Urinary bladder (tissue), 4 donors: ENCODE results near the gene CFAP119. TPM values are rescaled to one million over a fixed set of nuclear protein-coding genes. Genes with fewer than 3 reads are reported as not detected.

ENCODE experiments used
- DNase-seq: peaks from one replicate; pipeline ENCODE4 v3.0.0-alpha.2; 2015; ENCODE audit errors: extremely low spot score
- H3K27ac ChIP-seq: one replicate; pipeline ENCODE4 v1.5.1; 2013; ENCODE audit warnings: low read depth, mild to moderate bottlenecking, moderate library complexity
- H3K36me3 ChIP-seq: one replicate; pipeline ENCODE4 v1.6.1; 2013; ENCODE audit warnings: mild to moderate bottlenecking, moderate library complexity; ENCODE audit not compliant: insufficient read depth
- H3K4me1 ChIP-seq: one replicate; pipeline ENCODE4 v1.6.1; 2013; ENCODE audit warnings: mild to moderate bottlenecking, moderate library complexity; ENCODE audit not compliant: insufficient read depth
- H3K4me3 ChIP-seq: one replicate; pipeline ENCODE4 v1.5.1; 2013; ENCODE audit warnings: low read depth, low read length
- WGBS: extraction: QIAGEN DNeasy Blood & Tissue Kit; methylation state at CpG from one replicate; pipeline ENCODE4 v1.1.7; 2013; 5-methylcytosine and 5-hydroxymethylcytosine counted together
- polyA plus RNA-seq: library from polyadenylated mRNA; stranded (reverse); fragments of 200-250 nt; gene quantifications from one replicate; pipeline ENCODE4 v1.2.3, GENCODE V29; 2013
- total RNA-seq: library from RNA; depleted of rRNA; stranded (reverse); fragments of >200 nt; gene quantifications from one replicate; pipeline ENCODE4 v1.2.3, GENCODE V29; 2014
- donor health status: healthy with polysubstance abuse.
- donor health status: healthy.

CFAP119 gene
- total and polyA plus RNA-seq, 2 donors: 1.3 to 3.1 TPM

- WGBS: under 1% methylated on average over 64 of the region's 64 CpGs
- Histone ChIP-seq H3K4me3 (peak overlapping the region; percentile 75), H3K4me1 (no peaks in the 10 kb centered on the region), H3K36me3 (no peaks in the 10 kb centered on the region), H3K27ac (no peak overlapping the region)
- DNase-seq: no peak
These were observed 385 bp downstream of the CFAP119 start for GRCh38 chr16:30761427-30761927.

DNA sequence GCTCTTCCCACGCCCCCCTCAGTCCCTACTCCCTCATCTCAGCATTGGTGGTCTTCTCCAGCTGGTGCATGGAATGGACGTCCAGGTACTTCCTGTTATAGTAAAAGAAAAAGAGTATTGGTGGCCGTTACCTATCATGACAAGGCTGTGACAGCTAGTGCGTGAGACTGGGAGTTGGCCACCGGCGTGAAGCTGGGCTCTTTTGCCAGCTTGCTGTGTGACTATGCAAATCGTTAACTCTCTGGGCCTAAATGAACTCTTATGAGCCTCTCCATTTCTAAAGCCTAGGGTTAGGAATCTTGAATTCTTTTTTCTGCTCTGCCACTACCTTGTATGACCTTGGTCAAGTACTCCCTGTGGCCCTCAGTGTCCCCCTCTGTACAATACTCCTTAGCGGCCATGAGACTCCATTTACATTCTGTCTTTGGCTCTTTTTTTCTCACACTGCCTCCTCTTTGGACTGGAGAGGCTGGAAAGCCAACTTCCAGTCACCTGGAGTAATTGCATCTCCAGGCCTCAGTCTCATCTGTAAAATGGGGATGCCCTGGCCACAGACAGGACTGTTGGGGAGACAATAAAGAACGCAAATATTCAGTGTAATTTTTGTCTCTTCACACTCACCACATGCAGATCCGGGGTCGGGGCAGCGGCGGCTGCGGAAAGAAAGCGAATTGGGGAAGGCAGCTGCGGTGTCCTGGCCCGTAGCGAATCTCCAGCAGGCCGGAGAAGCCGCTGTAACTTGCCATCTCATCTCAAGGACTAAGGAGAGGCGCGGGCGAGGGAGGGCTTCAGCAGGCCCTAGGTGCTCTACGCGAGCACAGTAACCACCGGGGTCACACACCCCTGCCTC, 1.1 kb downstream of the CFAP119 start:
- H3K4me1 ChIP-seq: no peaks in the 10 kb centered on the region
- 26% methylated on average over 26 of the region's 26 CpGs for WGBS
- no peaks in the 10 kb centered on the region for H3K36me3 ChIP-seq
- no peak overlapping the region for H3K27ac ChIP-seq
- peak overlapping the region; percentile 75 for H3K4me3 ChIP-seq
- DNase-seq: no peak

GRCh38 chr16:30760001-30760559, 1.8 kb downstream of the CFAP119 start:
- Histone ChIP-seq H3K27ac (no peak overlapping the region), H3K4me3 (no peak overlapping the region), H3K4me1 (no peaks in the 10 kb centered on the region), H3K36me3 (no peaks in the 10 kb centered on the region)
- 87% methylated on average over 7 of the region's 7 CpGs for WGBS
- no peak for DNase-seq

- Histone ChIP-seq H3K4me3 (no peak overlapping the region), H3K27ac (no peak overlapping the region), H3K36me3 (no peaks in the 10 kb centered on the region), H3K4me1 (no peaks in the 10 kb centered on the region)
- DNase-seq: no peak
- WGBS: 84% methylated on average over 10 of the region's 10 CpGs
These were observed 2.8 kb downstream of the CFAP119 start for GRCh38 chr16:30758988-30759491.

DNA sequence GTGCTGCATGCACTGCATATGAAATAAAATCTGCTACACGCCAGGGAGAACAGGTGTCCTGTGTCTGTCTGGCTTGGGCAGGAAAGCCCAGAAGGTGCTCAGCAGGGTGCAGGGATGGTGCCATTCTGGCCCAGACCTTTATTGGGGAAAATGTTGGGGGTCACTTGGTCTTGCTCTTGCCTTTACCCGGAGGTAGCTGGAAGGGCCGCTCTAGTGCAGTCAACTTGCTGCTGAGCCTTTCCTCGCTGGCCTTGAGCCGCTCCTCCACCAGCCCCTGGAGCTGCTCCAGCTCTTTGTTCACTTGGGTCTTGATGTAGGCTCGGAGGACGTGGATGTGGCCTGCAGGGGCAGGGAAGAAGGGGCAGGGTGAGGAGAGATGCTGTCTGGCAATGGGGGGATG, 4.5 kb downstream of the CFAP119 start:
- 84% methylated on average over 7 of the region's 7 CpGs for WGBS
- Histone ChIP-seq H3K27ac (no peak overlapping the region), H3K36me3 (no peaks in the 10 kb centered on the region), H3K4me1 (no peaks in the 10 kb centered on the region), H3K4me3 (no peak overlapping the region)
- DNase-seq: no peak

GRCh38 chr16:30756781-30757100, 5.1 kb downstream of the CFAP119 start:
- no peak overlapping the region for H3K27ac ChIP-seq
- DNase-seq: no peak
- H3K4me3 ChIP-seq: no peak overlapping the region
- H3K36me3 ChIP-seq: no peaks in the 10 kb centered on the region
- WGBS: 94% methylated on average over 13 of the region's 13 CpGs
- no peaks in the 10 kb centered on the region for H3K4me1 ChIP-seq

DNA sequence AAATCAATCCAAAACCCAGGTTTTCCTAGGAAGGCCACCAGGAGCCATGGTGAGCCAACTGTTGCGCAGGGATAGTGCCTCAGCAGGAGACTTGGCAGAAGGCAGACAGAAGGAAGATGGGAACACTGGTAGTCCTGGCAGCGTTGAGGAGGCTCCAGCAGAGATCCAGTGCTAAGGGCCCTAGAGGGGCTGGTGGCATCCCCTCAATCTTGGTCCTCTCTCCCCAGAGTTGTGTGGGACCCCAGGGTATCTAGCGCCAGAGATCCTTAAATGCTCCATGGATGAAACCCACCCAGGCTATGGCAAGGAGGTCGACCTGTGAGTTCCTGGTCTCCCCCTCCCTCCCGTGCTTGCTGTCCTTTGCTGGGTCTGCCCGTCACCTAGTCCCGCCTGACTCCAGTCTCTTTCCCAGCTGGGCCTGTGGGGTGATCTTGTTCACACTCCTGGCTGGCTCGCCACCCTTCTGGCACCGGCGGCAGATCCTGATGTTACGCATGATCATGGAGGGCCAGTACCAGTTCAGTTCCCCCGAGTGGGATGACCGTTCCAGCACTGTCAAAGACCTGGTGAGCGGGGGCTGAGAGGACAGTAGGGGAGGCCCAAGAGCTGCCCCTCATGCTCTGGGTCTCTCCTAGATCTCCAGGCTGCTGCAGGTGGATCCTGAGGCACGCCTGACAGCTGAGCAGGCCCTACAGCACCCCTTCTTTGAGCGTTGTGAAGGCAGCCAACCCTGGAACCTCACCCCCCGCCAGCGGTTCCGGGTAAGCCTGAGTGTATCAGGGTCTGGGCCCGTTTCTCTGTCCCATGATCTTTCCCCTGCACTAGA, 5.7 kb downstream of the CFAP119 start:
- Histone ChIP-seq H3K4me1 (no peaks in the 10 kb centered on the region), H3K27ac (no peak overlapping the region), H3K36me3 (no peaks in the 10 kb centered on the region), H3K4me3 (no peak overlapping the region)
- no peak for DNase-seq
- WGBS: 92% methylated on average over 20 of the region's 20 CpGs

DNA sequence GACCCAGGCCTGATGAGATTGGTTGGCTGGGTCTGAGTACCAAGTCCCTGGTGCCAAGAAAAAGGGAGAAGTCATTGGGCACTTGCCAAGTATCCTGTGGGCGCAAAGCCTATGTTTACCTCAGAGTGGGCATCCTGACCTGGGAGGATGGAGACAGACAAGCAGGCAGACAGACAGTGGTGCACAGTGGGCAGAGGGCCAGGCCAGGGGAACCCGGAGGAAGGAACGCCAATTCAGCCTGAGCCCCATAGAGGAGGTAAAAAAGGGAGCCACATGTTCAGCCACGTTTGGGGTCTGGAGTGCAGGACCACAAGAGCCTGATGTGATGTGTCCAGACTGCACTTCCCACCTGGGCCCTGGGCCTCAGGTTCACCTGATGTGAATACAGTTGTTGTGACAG, 8.3 kb downstream of the CFAP119 start:
- no peak overlapping the region for H3K27ac ChIP-seq
- H3K36me3 ChIP-seq: no peaks in the 10 kb centered on the region
- WGBS: 77% methylated on average over 4 of the region's 4 CpGs
- H3K4me3 ChIP-seq: no peak overlapping the region
- DNase-seq: no peak
- H3K4me1 ChIP-seq: no peaks in the 10 kb centered on the region

- Histone ChIP-seq H3K4me3 (no peak overlapping the region), H3K27ac (no peak overlapping the region), H3K36me3 (no peaks in the 10 kb centered on the region), H3K4me1 (no peaks in the 10 kb centered on the region)
- WGBS: 93% methylated on average over 20 of the region's 20 CpGs
- no peak for DNase-seq
These were observed 10.9 kb downstream of the CFAP119 start for GRCh38 chr16:30750876-30751465.

DNA sequence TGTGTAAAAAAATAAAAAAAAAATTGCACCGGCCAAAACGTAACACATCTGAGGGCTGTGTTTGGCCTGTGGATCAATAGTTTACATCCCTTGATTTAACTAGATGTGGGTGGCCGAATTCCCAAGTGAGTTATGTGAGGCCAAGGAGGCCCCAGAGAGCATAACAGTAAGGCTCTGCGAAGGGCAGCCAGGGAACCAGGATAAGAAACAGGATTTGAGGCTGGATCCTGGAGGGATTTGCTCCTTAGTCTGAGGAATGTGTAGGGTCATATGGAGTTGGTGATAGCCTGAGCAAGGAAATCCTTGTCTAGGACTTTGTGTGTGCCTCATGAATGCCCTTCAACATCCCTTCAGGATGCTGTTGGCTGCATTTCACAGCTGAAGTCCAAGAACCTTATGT, 11.7 kb downstream of the CFAP119 start:
- Histone ChIP-seq H3K27ac (no peak overlapping the region), H3K36me3 (no peaks in the 10 kb centered on the region), H3K4me3 (no peak overlapping the region), H3K4me1 (no peaks in the 10 kb centered on the region)
- 73% methylated on average over 4 of the region's 4 CpGs for WGBS
- no peak for DNase-seq

- Histone ChIP-seq H3K36me3 (no peaks in the 10 kb centered on the region), H3K4me3 (peak overlapping the region; percentile 96), H3K27ac (peak overlapping the region; percentile 76), H3K4me1 (no peaks in the 10 kb centered on the region)
- WGBS: 14% methylated on average over 36 of the region's 36 CpGs
- no peak for DNase-seq
These were observed 13.0 kb downstream of the CFAP119 start for GRCh38 chr16:30748634-30749445.

GRCh38 chr16:30747799-30748633, 13.8 kb downstream of the CFAP119 start, which contains the start of gene PHKG2:
TSS of gene PHKG2 (plus strand) at chr16:30748425. CDS start at chr16:30748821, 396 bp downstream.
- peak within 1 kb of the TSS; percentile 96 for H3K4me3 ChIP-seq
- H3K4me1 ChIP-seq: no peaks in the 10 kb centered on the region
- H3K27ac ChIP-seq: peak within 1 kb of the TSS; percentile 78
- DNase-seq: peak; percentile 97
- H3K36me3 ChIP-seq: no peaks in the 10 kb centered on the region
- 3% methylated on average over 60 of the region's 60 CpGs for WGBS
